Measurements from ENCODE around the gene MRPL55.

The MRPL55 gene

GRCh38 chr1:228105270-228105995, 3.7 kb downstream of the MRPL55 start:
- no peaks in the 10 kb centered on the region for H3K27me3 ChIP-seq (ENCODE audit: insufficient read depth, low read length)
- peaks cover 8% of the 10 kb centered on the region for H3K79me2 ChIP-seq (ENCODE audit: insufficient read depth, low read length)
- H3K9ac ChIP-seq (ENCODE audit: low read length), result no peak overlapping the region
- TF ChIP-seq EZH2 (IDR thresholded peaks at IDR 0.05; ENCODE audit: borderline replicate concordance, low read length) (no peak), CTCF (IDR thresholded peaks at IDR 0.05; ENCODE audit: low read length) (no peak)
- H3K9me3 ChIP-seq (ENCODE audit: low read length), result no peaks in the 10 kb centered on the region
- H3F3A ChIP-seq (ENCODE audit: insufficient read depth, low read length), result peaks cover 9% of the 10 kb centered on the region
- H3K27ac ChIP-seq (ENCODE audit: low read depth, low read length, poor library complexity, severe bottlenecking), result no peak overlapping the region
- H2AFZ ChIP-seq (ENCODE audit: low read length), result no peak overlapping the region
- H3K4me3 ChIP-seq (ENCODE audit: low read depth, low read length, poor library complexity, severe bottlenecking), result no peak overlapping the region
- no peak overlapping the region for H3K4me2 ChIP-seq (ENCODE audit: low read length)
- H4K20me1 ChIP-seq (ENCODE audit: insufficient read depth, low read length), result no peaks in the 10 kb centered on the region
- H3K9me2 ChIP-seq (ENCODE audit: low read depth, low read length), result no peaks in the 10 kb centered on the region
- peaks cover 47% of the 10 kb centered on the region for H3K4me1 ChIP-seq (ENCODE audit: insufficient read depth, low read length, severe bottlenecking)
- peaks cover 40% of the 10 kb centered on the region; the same call in 1 of the 2 replicates for H3K36me3 ChIP-seq (ENCODE audit: insufficient read depth, low read length)

GRCh38 chr1:228104526-228105269, 4.4 kb downstream of the MRPL55 start:
- Histone ChIP-seq H4K20me1 (ENCODE audit: insufficient read depth, low read length) (no peaks in the 10 kb centered on the region), H3K36me3 (ENCODE audit: insufficient read depth, low read length) (peaks cover 48% of the 10 kb centered on the region; the same call in 1 of the 2 replicates), H3K9me2 (ENCODE audit: low read depth, low read length) (no peaks in the 10 kb centered on the region), H3K4me3 (ENCODE audit: low read depth, low read length, poor library complexity, severe bottlenecking) (peak overlapping the region; percentile 96), H2AFZ (ENCODE audit: low read length) (no peak overlapping the region), H3K79me2 (ENCODE audit: insufficient read depth, low read length) (peaks cover 8% of the 10 kb centered on the region), H3K27ac (ENCODE audit: low read depth, low read length, poor library complexity, severe bottlenecking) (peak overlapping the region; percentile 52), H3K27me3 (ENCODE audit: insufficient read depth, low read length) (no peaks in the 10 kb centered on the region), H3K4me1 (ENCODE audit: insufficient read depth, low read length, severe bottlenecking) (peaks cover 40% of the 10 kb centered on the region), H3K4me2 (ENCODE audit: low read length) (peak overlapping the region; percentile 78), H3K9ac (ENCODE audit: low read length) (peak overlapping the region; percentile 89; the same call in 1 of the 2 replicates), H3F3A (ENCODE audit: insufficient read depth, low read length) (peaks cover 9% of the 10 kb centered on the region), H3K9me3 (ENCODE audit: low read length) (no peaks in the 10 kb centered on the region)
- TF ChIP-seq EZH2 (IDR thresholded peaks at IDR 0.05; ENCODE audit: borderline replicate concordance, low read length) (no peak), CTCF (IDR thresholded peaks at IDR 0.05; ENCODE audit: low read length) (no peak)

GRCh38 chr1:228102791-228103620, 6.1 kb downstream of the MRPL55 start, which contains the start of gene C1orf35:
Gene C1orf35, minus strand, starts transcription at chr1:228103325. Its CDS starts 98 bp downstream, at chr1:228103227.
- no peak for TF ChIP-seq EZH2 (IDR thresholded peaks at IDR 0.05; ENCODE audit: borderline replicate concordance, low read length)
- no peak for TF ChIP-seq CTCF (IDR thresholded peaks at IDR 0.05; ENCODE audit: low read length)
- H3K79me2 ChIP-seq (ENCODE audit: insufficient read depth, low read length), result no peaks in the 10 kb centered on the region
- peaks cover 30% of the 10 kb centered on the region for H3K4me1 ChIP-seq (ENCODE audit: insufficient read depth, low read length, severe bottlenecking)
- H3K9me2 ChIP-seq (ENCODE audit: low read depth, low read length), result no peaks in the 10 kb centered on the region
- peak within 1 kb of the TSS; percentile 96 for H3K4me3 ChIP-seq (ENCODE audit: low read depth, low read length, poor library complexity, severe bottlenecking)
- H3K4me2 ChIP-seq (ENCODE audit: low read length), result peak within 1 kb of the TSS; percentile 78
- H3K9ac ChIP-seq (ENCODE audit: low read length), result peak within 1 kb of the TSS; percentile 89
- no peaks in the 10 kb centered on the region for H4K20me1 ChIP-seq (ENCODE audit: insufficient read depth, low read length)
- H3K36me3 ChIP-seq (ENCODE audit: insufficient read depth, low read length), result peaks cover 64% of the 10 kb centered on the region
- H3K27me3 ChIP-seq (ENCODE audit: insufficient read depth, low read length), result no peaks in the 10 kb centered on the region
- no peaks in the 10 kb centered on the region for H3K9me3 ChIP-seq (ENCODE audit: low read length)
- H2AFZ ChIP-seq (ENCODE audit: low read length), result peak within 1 kb of the TSS; percentile 38; the same call in 1 of the 2 replicates
- H3K27ac ChIP-seq (ENCODE audit: low read depth, low read length, poor library complexity, severe bottlenecking), result peak within 1 kb of the TSS; percentile 64
- peaks cover 9% of the 10 kb centered on the region for H3F3A ChIP-seq (ENCODE audit: insufficient read depth, low read length)

Data from OCI-LY1 (cell line).